BE2C (cell line): ENCODE data around the gene PRPF6.

Experiments
- DNase-seq: peaks from one replicate; pipeline ENCODE4 v3.0.0-alpha.2; 2020
- H3K27me3 ChIP-seq: fragments of 250-450 bp; sonication (Bioruptor Pico); 2 replicates; pipeline ENCODE4 v1.5.1; 2020; ENCODE audit warnings: mild to moderate bottlenecking
- H3K36me3 ChIP-seq: fragments of 250-450 bp; sonication (Bioruptor Pico); 2 replicates; pipeline ENCODE4 v1.5.1; 2020; ENCODE audit warnings: mild to moderate bottlenecking
- H3K4me1 ChIP-seq: fragments of 250-450 bp; sonication (Bioruptor Pico); 2 replicates; pipeline ENCODE4 v1.5.1; 2020
- H3K4me3 ChIP-seq: 2 replicates; pipeline ENCODE4 v1.5.1; 2011; ENCODE audit warnings: low read depth, low read length
- H3K9me3 ChIP-seq: fragments of 250-450 bp; sonication (Bioruptor Pico); 2 replicates; pipeline ENCODE4 v1.5.1; 2020
- TF ChIP-seq, protein P1 (sequence below): IDR thresholded peaks from 2 replicates; pipeline ENCODE4 v1.5.1; 2012; ENCODE audit warnings: mild to moderate bottlenecking, low read depth, low read length

Gene PRPF6

DNA sequence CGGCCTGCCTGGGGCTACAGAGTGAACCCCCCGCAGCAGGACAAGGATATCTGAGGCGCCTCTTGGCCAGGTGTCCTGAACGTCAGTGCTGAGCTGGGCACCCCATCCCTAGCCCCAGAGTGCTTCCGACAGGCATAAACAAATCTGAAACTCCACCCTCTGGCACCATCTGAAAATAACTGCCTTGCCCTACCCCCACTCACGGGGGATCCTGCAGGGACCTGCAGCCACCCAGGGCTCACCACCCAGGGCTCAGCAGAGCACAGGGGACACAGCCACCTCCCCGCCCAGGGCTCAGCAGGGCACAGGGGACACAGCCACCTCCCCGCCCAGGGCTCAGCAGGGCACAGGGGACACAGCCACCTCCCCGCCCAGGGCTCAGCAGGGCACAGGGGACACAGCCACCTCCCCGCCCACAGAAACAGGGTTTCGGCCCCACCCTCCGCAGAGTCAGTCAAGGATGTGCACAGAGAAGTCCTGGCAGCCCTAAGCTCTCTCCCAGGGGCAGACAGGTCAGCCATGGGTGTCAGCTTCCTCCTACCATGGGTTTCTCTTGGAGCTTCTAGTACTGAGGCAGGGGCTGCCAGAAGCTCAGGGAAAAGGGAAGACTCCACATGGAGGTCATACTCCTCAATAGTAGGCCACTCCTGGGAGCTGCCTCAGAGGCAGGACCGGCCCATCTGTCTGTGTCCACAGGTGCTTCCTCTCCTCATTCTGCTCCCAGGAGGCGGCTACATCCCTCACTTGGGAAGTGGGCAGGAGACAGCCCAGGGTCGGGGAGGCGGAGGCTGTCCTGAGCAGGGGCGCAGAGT, 29.3 kb upstream of the PRPF6 start:
- Histone ChIP-seq H3K4me1 (peaks cover 21% of the 10 kb centered on the region), H3K36me3 (no peaks in the 10 kb centered on the region; the same call in 1 of the 2 replicates), H3K9me3 (no peaks in the 10 kb centered on the region), H3K27me3 (no peaks in the 10 kb centered on the region), H3K4me3 (no peak overlapping the region)
- TF ChIP-seq, protein P1, sequence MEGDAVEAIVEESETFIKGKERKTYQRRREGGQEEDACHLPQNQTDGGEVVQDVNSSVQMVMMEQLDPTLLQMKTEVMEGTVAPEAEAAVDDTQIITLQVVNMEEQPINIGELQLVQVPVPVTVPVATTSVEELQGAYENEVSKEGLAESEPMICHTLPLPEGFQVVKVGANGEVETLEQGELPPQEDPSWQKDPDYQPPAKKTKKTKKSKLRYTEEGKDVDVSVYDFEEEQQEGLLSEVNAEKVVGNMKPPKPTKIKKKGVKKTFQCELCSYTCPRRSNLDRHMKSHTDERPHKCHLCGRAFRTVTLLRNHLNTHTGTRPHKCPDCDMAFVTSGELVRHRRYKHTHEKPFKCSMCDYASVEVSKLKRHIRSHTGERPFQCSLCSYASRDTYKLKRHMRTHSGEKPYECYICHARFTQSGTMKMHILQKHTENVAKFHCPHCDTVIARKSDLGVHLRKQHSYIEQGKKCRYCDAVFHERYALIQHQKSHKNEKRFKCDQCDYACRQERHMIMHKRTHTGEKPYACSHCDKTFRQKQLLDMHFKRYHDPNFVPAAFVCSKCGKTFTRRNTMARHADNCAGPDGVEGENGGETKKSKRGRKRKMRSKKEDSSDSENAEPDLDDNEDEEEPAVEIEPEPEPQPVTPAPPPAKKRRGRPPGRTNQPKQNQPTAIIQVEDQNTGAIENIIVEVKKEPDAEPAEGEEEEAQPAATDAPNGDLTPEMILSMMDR: no peak
- DNase-seq: no peak

DNA sequence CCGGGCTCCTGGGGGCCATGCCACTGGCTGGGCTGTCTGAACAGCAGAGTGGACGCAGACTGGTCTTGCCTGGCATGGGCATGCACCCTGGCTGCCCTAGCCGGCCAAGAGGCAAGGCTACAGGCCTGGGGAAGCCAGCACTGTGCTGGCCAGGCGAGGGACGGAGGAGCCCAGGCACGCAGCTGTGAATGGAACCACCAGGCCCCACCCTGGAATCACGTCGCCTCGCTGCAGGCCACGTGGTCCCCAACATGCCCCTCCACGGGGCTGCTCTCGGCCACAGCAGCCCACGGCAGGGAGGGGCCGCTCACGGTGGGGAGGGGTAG, 28.8 kb upstream of the PRPF6 start:
- H3K4me3 ChIP-seq: no peak overlapping the region
- H3K9me3 ChIP-seq: no peaks in the 10 kb centered on the region
- TF ChIP-seq, protein P1: no peak
- no peak for DNase-seq
- H3K4me1 ChIP-seq: peaks cover 21% of the 10 kb centered on the region
- no peaks in the 10 kb centered on the region; the same call in 1 of the 2 replicates for H3K36me3 ChIP-seq
- H3K27me3 ChIP-seq: no peaks in the 10 kb centered on the region

DNA sequence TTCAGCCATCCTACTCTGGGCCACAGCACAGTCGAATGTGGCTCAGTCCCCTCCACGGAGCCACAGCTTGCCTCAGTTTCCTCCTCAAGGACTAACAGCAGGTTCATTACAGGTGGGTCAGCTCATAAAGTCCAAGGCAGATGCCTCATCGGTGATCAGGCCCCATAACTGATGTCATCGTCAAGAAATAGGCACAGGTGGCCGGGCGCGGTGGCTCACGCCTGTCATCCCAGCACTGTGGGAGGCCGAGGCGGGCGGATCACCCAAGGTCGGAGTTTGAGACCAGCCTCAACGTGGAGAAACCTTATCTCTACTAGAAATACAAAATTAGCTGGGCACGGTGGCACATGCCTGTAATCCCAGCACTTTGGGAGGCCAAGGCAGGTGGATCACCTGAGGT, 28.2 kb upstream of the PRPF6 start:
- H3K36me3 ChIP-seq: no peaks in the 10 kb centered on the region; the same call in 1 of the 2 replicates
- H3K4me3 ChIP-seq: no peak overlapping the region
- TF ChIP-seq, protein P1: no peak
- no peaks in the 10 kb centered on the region for H3K27me3 ChIP-seq
- H3K4me1 ChIP-seq: peaks cover 24% of the 10 kb centered on the region
- H3K9me3 ChIP-seq: no peaks in the 10 kb centered on the region
- DNase-seq: no peak

DNA sequence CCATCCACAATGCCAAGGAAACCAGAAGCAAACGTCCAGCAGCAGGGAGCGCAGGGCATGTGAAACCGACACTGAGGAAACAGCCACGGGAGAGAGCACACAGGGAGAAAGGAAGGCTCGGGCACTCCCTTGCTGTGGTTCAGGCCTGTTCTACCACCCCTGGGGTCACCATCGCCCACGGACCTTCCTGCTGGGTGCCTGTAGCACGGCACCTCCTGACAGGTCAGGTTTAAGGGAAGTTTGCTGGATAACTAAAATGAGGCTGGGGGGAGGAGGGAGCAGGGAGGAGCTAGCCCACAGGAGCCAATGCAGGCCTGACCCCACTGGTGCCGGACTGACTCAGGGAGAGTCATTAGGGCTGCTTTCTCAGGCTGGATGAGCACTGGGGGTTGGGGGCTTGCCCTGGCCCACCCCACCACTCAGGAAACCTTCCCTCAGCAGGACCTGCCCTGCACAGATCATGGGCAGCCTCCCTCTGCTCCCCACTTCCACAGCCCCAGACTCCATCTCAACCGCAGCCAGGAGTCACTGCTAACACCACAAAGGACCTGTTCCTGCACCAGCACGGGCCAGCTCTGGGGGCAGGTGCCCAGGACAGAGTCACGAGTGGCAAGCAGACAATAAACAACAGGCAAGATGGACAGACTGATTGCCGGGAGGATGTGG, 27.0 kb upstream of the PRPF6 start:
- peak overlapping the region; percentile 91 for H3K4me3 ChIP-seq
- TF ChIP-seq, protein P1: no peak
- peaks cover 2% of the 10 kb centered on the region; the same call in 1 of the 2 replicates for H3K36me3 ChIP-seq
- no peak for DNase-seq
- H3K27me3 ChIP-seq: no peaks in the 10 kb centered on the region
- H3K9me3 ChIP-seq: no peaks in the 10 kb centered on the region
- peaks cover 24% of the 10 kb centered on the region for H3K4me1 ChIP-seq

DNA sequence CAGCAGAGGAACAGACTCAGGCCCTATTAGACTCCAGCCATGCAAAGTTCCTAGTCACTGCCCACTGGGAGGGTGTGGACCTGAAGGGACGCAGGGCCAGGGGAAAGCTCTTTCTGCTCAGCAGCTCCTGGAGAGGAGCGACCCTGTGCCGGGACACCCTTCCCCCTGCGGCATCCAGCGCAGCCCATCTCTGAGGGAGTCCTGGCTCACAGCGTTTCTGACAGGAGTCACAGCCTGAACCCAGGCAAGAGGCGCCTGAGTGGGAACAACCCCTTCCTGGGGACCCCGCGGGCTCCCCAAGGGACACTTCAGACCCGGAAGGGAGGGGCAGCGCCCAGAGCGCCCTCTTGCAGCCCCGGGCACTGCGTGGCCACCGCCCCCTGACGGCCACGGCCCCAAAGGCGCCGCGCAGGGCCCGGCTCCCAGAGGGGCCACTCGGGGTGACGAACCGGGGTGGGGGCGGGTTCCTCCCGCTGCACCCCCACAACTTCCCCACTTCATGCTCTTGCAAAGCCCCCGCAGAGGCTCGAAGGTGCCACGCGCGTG, 25.6 kb upstream of the PRPF6 start:
- Histone ChIP-seq H3K27me3 (no peaks in the 10 kb centered on the region), H3K36me3 (peaks cover 11% of the 10 kb centered on the region; the same call in 1 of the 2 replicates), H3K4me3 (peak overlapping the region; percentile 91), H3K4me1 (peaks cover 12% of the 10 kb centered on the region), H3K9me3 (no peaks in the 10 kb centered on the region)
- peak; percentile 43 for DNase-seq
- TF ChIP-seq, protein P1: peak; percentile 32
